GM21786 (cell line): Measurements from ENCODE around the gene MRPS9.

Source experiments
- ATAC-seq: cut with Tn5 transposase; IDR thresholded peaks from one replicate; pipeline ENCODE4 v1.9.1; 2021; ENCODE audit not compliant: unreplicated experiment

The MRPS9 gene

DNA sequence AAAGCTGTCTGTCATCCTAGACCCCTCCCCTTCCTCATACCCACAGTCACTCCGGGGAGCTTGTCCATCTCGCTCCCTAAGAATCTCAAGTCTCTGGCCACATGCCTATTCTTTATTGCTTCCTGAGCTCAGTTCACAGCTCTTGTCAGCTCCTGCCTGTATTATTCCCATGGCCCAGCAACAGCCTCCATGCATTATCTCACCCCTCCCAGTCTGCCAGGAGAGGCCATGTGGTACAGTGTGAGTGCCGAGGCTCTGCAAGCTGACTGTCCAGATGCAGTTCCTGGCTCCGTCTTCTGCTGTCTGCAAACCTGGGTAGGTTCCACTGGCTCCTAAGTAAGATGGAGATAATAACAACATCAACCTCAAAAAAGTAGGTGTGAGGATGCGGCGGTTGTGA lies 79.7 kb downstream of the MRPS9 start:
- no peak for ATAC-seq

- ATAC-seq: no peak
Observed at GRCh38 chr2:105118960-105119359, 81.1 kb downstream of the MRPS9 start.

DNA sequence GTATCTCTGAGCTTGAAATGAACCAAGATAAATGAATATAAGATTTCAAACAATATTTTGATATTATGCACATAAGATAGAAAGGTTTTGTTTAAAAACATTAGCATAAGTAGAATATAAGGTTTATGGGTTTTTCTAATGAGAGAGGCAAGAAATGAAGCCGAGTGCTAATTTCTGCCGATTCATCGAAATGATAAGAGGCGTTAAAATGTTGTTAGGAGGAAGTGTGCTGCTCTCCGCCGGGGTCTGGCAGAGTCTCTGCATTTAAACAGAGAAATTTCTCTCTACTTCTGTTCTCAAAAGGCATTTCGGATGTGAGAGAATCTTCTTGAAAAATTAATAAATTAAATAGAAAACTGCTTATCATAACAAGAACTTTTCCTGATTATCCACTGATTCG lies 83.6 kb downstream of the MRPS9 start:
- no peak for ATAC-seq

DNA sequence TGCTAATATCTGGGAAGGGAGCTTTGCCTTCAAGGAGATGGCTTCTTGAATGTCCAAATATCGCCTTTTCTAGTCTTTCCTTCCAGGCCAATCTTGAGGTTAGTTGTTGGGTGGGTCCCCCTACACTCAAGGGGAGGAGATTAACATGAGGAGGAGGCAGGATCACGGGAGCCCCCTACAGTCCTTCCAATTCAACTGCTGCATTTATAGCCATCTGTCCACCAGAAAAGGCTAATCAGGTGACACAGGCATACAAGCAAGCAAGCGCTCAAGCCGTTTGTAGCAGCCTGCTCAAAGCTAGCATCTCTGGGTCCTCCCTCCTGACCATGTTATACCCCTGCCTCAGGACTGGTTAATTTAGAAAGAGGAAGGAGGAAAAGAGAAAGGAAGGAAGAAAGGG lies 87.6 kb downstream of the MRPS9 start:
- ATAC-seq: no peak

DNA sequence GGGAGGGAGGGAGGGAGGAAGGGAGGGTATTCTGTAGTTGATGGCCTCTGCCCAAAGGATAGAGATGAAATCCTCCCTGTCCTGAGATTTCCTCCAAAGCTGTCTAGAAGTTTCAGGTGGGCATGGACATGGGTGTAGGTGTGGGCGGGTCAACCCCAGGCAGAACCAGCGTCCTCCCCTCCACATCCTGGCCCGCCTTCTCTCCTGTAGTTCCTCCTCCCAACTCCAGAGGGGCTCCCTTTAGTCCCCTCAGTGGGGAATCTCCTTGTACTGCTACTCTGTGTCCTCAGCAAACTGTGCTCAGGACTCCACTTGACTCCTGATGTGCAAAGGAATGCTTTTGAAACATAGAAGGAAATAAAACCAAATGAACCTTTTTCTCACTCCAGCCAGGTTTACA lies 88.1 kb downstream of the MRPS9 start:
- ATAC-seq: no peak

GRCh38 chr2:105126336-105126735 lies 88.5 kb downstream of the MRPS9 start:
- no peak for ATAC-seq

GRCh38 chr2:105127289-105127915 lies 89.5 kb downstream of the MRPS9 start:
- ATAC-seq: no peak

DNA sequence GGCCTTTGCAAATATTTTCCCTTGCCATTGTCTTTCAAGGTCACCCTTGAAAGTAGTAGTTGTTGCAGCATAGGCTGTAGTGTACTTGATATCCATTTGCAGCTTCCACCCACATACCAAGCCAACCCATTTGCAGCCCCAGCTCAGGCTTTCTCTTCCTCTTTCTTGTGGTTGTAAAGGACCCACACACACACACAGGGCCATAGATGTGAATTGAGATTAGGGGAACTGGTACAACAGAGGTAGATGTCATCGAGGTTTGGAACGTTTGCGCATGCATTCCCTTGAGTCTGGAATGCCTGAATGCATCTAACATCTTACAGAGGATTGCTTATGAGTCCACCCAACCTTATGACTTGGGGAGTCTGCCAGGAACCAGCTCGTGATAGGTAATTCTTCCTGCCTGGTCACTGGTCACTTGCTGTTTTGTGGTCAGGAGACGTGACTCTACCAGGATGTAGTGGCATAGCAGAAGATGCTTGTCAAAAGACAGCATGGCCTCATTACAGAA lies 91.9 kb downstream of the MRPS9 start:
- peak; percentile 95 for ATAC-seq

DNA sequence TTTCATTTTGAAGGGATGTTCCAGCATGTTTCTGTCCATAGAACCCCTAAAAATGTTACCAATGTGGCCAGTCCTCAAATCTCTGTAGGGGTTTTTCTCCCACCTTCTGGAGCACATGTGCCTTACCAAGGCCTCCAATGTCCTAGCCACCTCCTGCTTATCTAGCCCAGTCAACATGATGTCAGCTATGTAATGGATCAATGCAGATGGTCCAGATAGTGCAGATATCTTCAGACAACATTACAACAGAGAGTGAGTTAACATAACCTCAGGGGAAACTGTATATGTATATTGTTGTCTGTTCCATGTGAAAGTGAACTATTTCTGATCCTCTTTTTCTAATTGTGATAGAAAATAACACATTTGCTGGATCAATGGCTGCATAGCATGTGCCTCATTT lies 92.7 kb downstream of the MRPS9 start:
- no peak for ATAC-seq

DNA sequence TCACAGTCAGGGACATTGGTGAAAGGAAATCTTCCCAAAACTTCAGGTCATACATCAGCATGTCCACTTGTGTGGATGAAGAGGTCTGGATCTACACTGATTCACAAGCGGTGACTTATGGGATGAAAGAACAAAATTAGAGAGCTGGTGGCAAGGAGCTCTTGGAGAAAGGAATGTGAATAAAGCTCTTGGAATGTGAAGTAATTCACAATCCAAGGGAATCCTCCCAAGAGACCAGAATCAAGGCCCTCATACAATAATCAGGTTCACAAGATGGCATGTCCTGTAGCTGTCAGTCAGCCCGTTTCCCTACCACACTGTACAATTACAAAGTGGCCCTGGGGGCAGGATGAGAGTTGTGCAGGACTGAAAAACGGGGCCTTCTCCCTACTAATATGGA lies 96.2 kb downstream of the MRPS9 start:
- no peak for ATAC-seq

GRCh38 chr2:105135436-105135835 lies 97.6 kb downstream of the MRPS9 start:
- no peak for ATAC-seq

DNA sequence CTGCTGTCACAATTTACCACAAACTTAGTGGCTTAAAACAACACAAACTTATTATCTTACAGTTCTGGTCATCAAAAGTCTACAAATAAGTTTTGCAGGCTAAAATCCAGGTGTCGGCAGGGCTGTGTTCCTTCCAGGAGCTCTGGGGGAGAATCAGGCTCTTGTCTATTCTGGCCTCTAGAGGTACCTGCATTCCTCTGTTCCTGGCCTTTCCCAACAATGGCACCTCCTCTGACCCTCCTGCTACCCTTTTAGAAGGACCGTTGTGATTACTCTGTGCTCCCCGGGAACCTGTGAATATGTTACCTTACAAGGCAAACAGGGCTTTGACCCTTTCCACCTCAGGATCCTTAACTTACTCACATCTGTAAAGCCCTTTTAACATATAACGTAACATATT lies 98.5 kb downstream of the MRPS9 start:
- ATAC-seq: no peak

- ATAC-seq: no peak
Observed at GRCh38 chr2:105138643-105139042, 100.8 kb downstream of the MRPS9 start.

- ATAC-seq: no peak
Observed at GRCh38 chr2:105139556-105140239, 101.8 kb downstream of the MRPS9 start.

DNA sequence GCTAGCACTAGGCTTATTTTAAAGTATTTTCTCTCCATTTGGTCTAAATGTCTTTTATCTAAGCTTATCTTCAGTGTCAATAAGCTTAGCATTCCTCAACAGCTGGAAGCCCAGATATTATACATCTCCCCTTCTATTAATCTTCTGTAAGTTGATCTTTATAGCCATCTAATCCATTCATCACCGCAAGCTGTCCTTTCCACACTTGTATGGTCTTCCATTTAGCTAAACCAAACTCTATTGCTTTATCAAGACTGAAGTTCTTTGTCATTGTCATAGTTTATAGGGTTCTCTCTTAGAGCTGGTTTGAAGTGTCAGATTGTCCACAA lies 102.3 kb downstream of the MRPS9 start:
- no peak for ATAC-seq

GRCh38 chr2:105141099-105141614 lies 103.3 kb downstream of the MRPS9 start:
- no peak for ATAC-seq

GRCh38 chr2:105142239-105142638 lies 104.4 kb downstream of the MRPS9 start:
- ATAC-seq: no peak

GRCh38 chr2:105143094-105143466 lies 105.2 kb downstream of the MRPS9 start:
- ATAC-seq: no peak

DNA sequence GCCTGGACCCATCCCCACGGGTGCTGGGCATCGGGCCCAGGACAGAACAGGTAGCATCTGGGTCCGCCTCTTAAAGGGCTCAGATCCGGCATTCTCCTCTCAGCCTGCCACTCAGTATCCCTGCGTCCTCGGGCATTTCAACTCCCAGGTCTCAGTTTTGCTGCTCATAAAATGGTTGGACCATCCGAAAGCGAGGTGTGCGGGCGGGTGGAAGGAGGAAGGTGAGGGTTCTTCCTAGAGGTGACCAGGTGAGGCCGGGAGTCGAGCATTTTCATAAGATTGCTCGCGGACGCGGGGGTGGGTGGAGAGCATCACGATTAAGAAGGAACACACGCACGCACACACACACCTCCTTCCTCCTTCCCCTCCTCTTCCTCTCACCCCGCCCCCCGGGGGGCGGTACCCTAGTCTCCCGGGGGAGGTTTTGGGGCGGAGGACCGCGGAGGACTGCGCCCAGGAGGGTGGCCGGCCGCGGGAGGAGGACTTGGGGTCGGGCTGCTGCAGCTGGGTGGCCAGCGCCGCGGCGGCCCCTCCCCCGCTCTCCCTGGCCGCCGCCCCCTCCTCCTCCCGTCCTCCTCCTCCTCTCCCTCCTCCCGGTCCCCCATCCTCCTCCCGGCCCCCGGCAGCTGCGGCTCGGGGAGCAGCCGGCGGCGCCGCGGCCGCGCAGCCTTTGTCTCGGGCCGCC lies 105.7 kb downstream of the MRPS9 start:
- no peak for ATAC-seq

GRCh38 chr2:105144152-105144940 lies 106.5 kb downstream of the MRPS9 start:
- ATAC-seq: no peak

GRCh38 chr2:105144941-105145300 lies 107.1 kb downstream of the MRPS9 start:
- ATAC-seq: peak; percentile 73
